GM18502 (cell line): ENCODE data around the gene MRPS34.
A peak's percentile ranks its signal among the peaks of the same experiment; 100 is the strongest.

Experiments
- ATAC-seq: cut with Tn5 transposase; IDR thresholded peaks from one replicate; pipeline ENCODE4 v1.9.1; 2021; ENCODE audit warnings: mild to moderate bottlenecking; ENCODE audit not compliant: unreplicated experiment, poor library complexity

Gene MRPS34

GRCh38 chr16:1782408-1783264 lies 9.7 kb upstream of the MRPS34 start, which contains the start of the genes NUBP2 and SPSB3:
Gene NUBP2, plus strand, starts transcription at chr16:1782960. Its CDS starts 61 bp downstream, at chr16:1783021.
Gene SPSB3, minus strand, starts transcription at chr16:1782571. Its CDS starts 1,088 bp downstream, at chr16:1781483.
- ATAC-seq = peak; percentile 85

GRCh38 chr16:1781758-1782407 lies 8.9 kb upstream of the MRPS34 start:
- ATAC-seq = peak; percentile 7

GRCh38 chr16:1781254-1781653 lies 8.3 kb upstream of the MRPS34 start:
- ATAC-seq = no peak

- ATAC-seq = no peak
These were observed 7.7 kb upstream of the MRPS34 start for GRCh38 chr16:1780677-1781072.

- no peak for ATAC-seq
These were observed 7.1 kb upstream of the MRPS34 start for GRCh38 chr16:1779741-1780676.

GRCh38 chr16:1779234-1779701 lies 6.3 kb upstream of the MRPS34 start:
- ATAC-seq = no peak

GRCh38 chr16:1778200-1779179 lies 5.6 kb upstream of the MRPS34 start:
- ATAC-seq = no peak

GRCh38 chr16:1777375-1778199 lies 4.7 kb upstream of the MRPS34 start:
- ATAC-seq = no peak

GRCh38 chr16:1776991-1777374 lies 4.0 kb upstream of the MRPS34 start:
- no peak for ATAC-seq

- ATAC-seq = no peak
These were observed 3.7 kb upstream of the MRPS34 start for GRCh38 chr16:1776672-1776955.

- ATAC-seq = no peak
These were observed 3.1 kb upstream of the MRPS34 start for GRCh38 chr16:1775846-1776671.

GRCh38 chr16:1775006-1775845 lies 2.3 kb upstream of the MRPS34 start:
- no peak for ATAC-seq

- no peak for ATAC-seq
These were observed 1.5 kb upstream of the MRPS34 start for GRCh38 chr16:1774448-1774780.

GRCh38 chr16:1773703-1774447 lies 941 bp upstream of the MRPS34 start:
- no peak for ATAC-seq

- ATAC-seq = no peak
These were observed 499 bp downstream of the MRPS34 start, which contains the start of gene EME2 for GRCh38 chr16:1772362-1772907. Gene EME2, plus strand, starts transcription at chr16:1772810. Its CDS starts 418 bp downstream, at chr16:1773228.

- ATAC-seq = no peak
These were observed 1.0 kb downstream of the MRPS34 start for GRCh38 chr16:1771864-1772361.
